ENCODE results near the gene BCORL1. TPM values are rescaled to one million over a fixed set of nuclear protein-coding genes. Genes with fewer than 3 reads are reported as not detected.

BCORL1 gene
- total and polyA plus RNA-seq, 2 of the 4 experiments (the other 2 are of a cell fraction): 0.54 to 1.6 TPM

- H3K36me3 ChIP-seq (ENCODE audit: control insufficient read depth, insufficient read depth, low read length): no peaks in the 10 kb centered on the region
- H4K8ac ChIP-seq (ENCODE audit: low read depth in 2 of 2, low read length in 2 of 2): no peak overlapping the region
- POLR2A ChIA-PET (ENCODE audit: unreplicated experiment): no interaction called here
- BruUV-seq (replicated peaks): no TSS peak
- WGBS, 2 experiments (ENCODE audit: extremely low coverage in 2 of 2, insufficient read length in 1 of 2): 80% methylated on average over 5 of the region's 5 CpGs; no CpG with 5 or more reads in 1 of the 2 experiments
- H3K18ac ChIP-seq (ENCODE audit: low read depth, low read length): no peak overlapping the region
- no peak overlapping the region for H2BK15ac ChIP-seq (ENCODE audit: low read depth, low read length)
- H3K23ac ChIP-seq (ENCODE audit: low read depth, low read length): no peak overlapping the region
- no peak overlapping the region for H4K5ac ChIP-seq (ENCODE audit: low read depth, low read length)
- H3K4me3 ChIP-seq (ENCODE audit: insufficient read depth, low read depth, low read length): no peak overlapping the region
- no peak overlapping the region for H2AK9ac ChIP-seq (replicated peaks; ENCODE audit: low read depth, low read length, poor library complexity)
- H2AFZ ChIP-seq (replicated peaks; ENCODE audit: low read length, poor library complexity): no peak overlapping the region
- CTCF ChIA-PET: no interaction called here
- ATAC-seq (ENCODE audit: low read depth) (no peak), DNase-seq (no peak)
- no peak overlapping the region for H4K91ac ChIP-seq (ENCODE audit: insufficient read depth, low read depth, low read length)
- no peak overlapping the region for H3K4me2 ChIP-seq (ENCODE audit: low read depth, low read length)
- TF ChIP-seq MAZ (IDR thresholded peaks at IDR 0.05; ENCODE audit: borderline replicate concordance, low read depth, low read length) (no peak), RFX5 (IDR thresholded peaks at IDR 0.05; ENCODE audit: low read depth, low read length) (no peak), USF2 (IDR thresholded peaks at IDR 0.05; ENCODE audit: low read depth, low read length) (no peak), FOS (IDR thresholded peaks at IDR 0.05; ENCODE audit: low read depth, low read length) (no peak), MAFK (IDR thresholded peaks at IDR 0.05; ENCODE audit: low read depth, low read length) (no peak)
- no peaks in the 10 kb centered on the region; the same call in 1 of the 2 replicates for H3K27me3 ChIP-seq (ENCODE audit: control insufficient read depth, insufficient read depth, low read length)
- H3K9me3 ChIP-seq (ENCODE audit: control insufficient read depth, insufficient read depth, low read length): no peaks in the 10 kb centered on the region
- no peak overlapping the region for H3K14ac ChIP-seq (replicated peaks; ENCODE audit: low read depth, low read length)
- peaks cover 11% of the 10 kb centered on the region for H3K4me1 ChIP-seq (ENCODE audit: control insufficient read depth, insufficient read depth, low read length)
- no peak overlapping the region for H3K9ac ChIP-seq (ENCODE audit: low read depth, low read length)
- H3K4ac ChIP-seq (ENCODE audit: low read depth, low read length): no peak overlapping the region
- in situ Hi-C loops (cut with MboI; ENCODE audit: low sequenced_read_pairs) (no loop called here), dilution Hi-C loops (cut with HindIII; ENCODE audit: low sequenced_read_pairs, unreplicated experiment) (no loop called here), intact Hi-C loops (cut with micrococcal nuclease) (no loop called here)
- H2AK5ac ChIP-seq (ENCODE audit: low read depth, low read length): no peak overlapping the region
- peaks cover 6 to 45% of the 10 kb centered on the region in 2 experiments; a peak in 3 of 4 replicates for H3K79me1 ChIP-seq (ENCODE audit: low read depth in 1 of 2, low read length in 2 of 2)
- H2BK120ac ChIP-seq (ENCODE audit: low read depth, low read length): no peak overlapping the region
- H2BK5ac ChIP-seq (ENCODE audit: low read depth, low read length, poor library complexity, severe bottlenecking): no peak overlapping the region
- H3K27ac ChIP-seq (ENCODE audit: insufficient read depth, low read length): no peak overlapping the region
- peaks cover 33% of the 10 kb centered on the region for H4K20me1 ChIP-seq (ENCODE audit: insufficient read depth, low read length)
- H2BK20ac ChIP-seq (ENCODE audit: low read depth, low read length): no peak overlapping the region
- peaks cover 9% of the 10 kb centered on the region; the same call in 1 of the 2 replicates for H3K9me1 ChIP-seq (ENCODE audit: insufficient read depth, low read length)
- no peak overlapping the region for H3K56ac ChIP-seq (ENCODE audit: extremely low read depth, insufficient read depth, low read length)
Observed at GRCh38 chrX:130100180-130100579, 117.7 kb downstream of the BCORL1 start.

Measured in IMR-90 (cell line).